Transverse colon (tissue), 4 donors: ENCODE data around the gene OTC. TPM values are rescaled to one million over a fixed set of nuclear protein-coding genes. Genes with fewer than 3 reads are reported as not detected.

ENCODE experiments used
- DNase-seq: peaks from one replicate; pipeline ENCODE4 v3.0.0-alpha.2; 2019
- H3K27ac ChIP-seq, 4 donors: fragments of 200-600 bp; sonication (generic); 2 replicates each; pipeline ENCODE4 v1.5.1; 2016 to 2018; ENCODE audit warnings: inconsistent platforms in 4 of 4
- H3K27me3 ChIP-seq: fragments of 200-600 bp; sonication (generic); 2 replicates; pipeline ENCODE4 v1.5.1; 2017; ENCODE audit warnings: inconsistent platforms
- H3K36me3 ChIP-seq, 4 donors: fragments of 200-600 bp; sonication (generic); 2 replicates each; pipeline ENCODE4 v1.5.1; 2017 to 2019; ENCODE audit warnings: inconsistent platforms in 4 of 4
- H3K4me1 ChIP-seq, 4 donors: fragments of 200-600 bp; sonication (generic); 2 replicates each; pipeline ENCODE4 v1.5.1; 2017 to 2020; ENCODE audit warnings: inconsistent platforms in 4 of 4
- H3K4me3 ChIP-seq, 4 donors: fragments of 200-600 bp; sonication (generic); 1 replicate in 1 of 4; 2 replicates in 3 of 4; pipeline versions ENCODE4 v1.5.1 to v1.6.1; 2017 to 2019; ENCODE audit warnings: inconsistent platforms in 4 of 4
- H3K9me3 ChIP-seq, 2 donors: fragments of 200-600 bp; sonication (generic); 2 replicates each; pipeline ENCODE4 v1.5.1; 2017 to 2019; ENCODE audit warnings: inconsistent platforms in 2 of 2
- CTCF ChIP-seq, 5 experiments: fragments of 200-600 bp in 3 of 5; fragments of 450-650 bp in 2 of 5; sonication (generic) in 3 of 5; IDR thresholded peaks; 1 replicate in 2 of 5; 2 replicates in 3 of 5; pipeline ENCODE4 v1.5.1; 2016 to 2017; ENCODE audit warnings: antibody characterized with exemption in 5 of 5, inconsistent platforms in 3 of 5, mild to moderate bottlenecking in 2 of 5, moderate library complexity in 1 of 5
- EP300 ChIP-seq: sonication (generic); formaldehyde crosslinking; IDR thresholded peaks from one replicate; pipeline ENCODE4 v1.6.1; 2017; ENCODE audit warnings: antibody characterized with exemption, low read depth
- POLR2A ChIP-seq: fragments of 450-650 bp; IDR thresholded peaks from one replicate; pipeline ENCODE4 v1.6.1; 2016; ENCODE audit warnings: antibody characterized with exemption, mild to moderate bottlenecking, moderate library complexity
- POLR2AphosphoS5 ChIP-seq, 3 donors: sonication (generic); formaldehyde crosslinking; IDR thresholded peaks; one replicate each; pipeline ENCODE4 v1.6.1; 2016; ENCODE audit warnings: antibody characterized with exemption in 3 of 3
- WGBS, 2 donors: methylation state at CpG; one replicate each; pipeline ENCODE4 v1.1.5; 2018; ENCODE audit warnings: low coverage in 1 of 2; 5-methylcytosine and 5-hydroxymethylcytosine counted together
- in situ Hi-C, 4 donors: fragments of 200-750 bp; cut with MboI; loops; one replicate each; pipeline versions ENCODE4 v1.15.0 to v1.15.1; 2017; ENCODE audit warnings: low sequenced_read_pairs in 3 of 4, low pct_ligation_motif_present in 1 of 4, low pct_unique_long_range_greater_than_20kb in 1 of 4
- intact Hi-C: fragments of 100-400 bp; cut with DNase I; formaldehyde crosslinking; loops from one replicate; pipeline ENCODE4 v1.15.1; 2023; ENCODE audit warnings: low total_unique reads
- total RNA-seq, 4 donors: library from RNA; depleted of rRNA; stranded (reverse); fragments of >200 nt; gene quantifications; one replicate each; pipeline ENCODE4 v1.1.0, GENCODE V29; 2016

Gene OTC
- total RNA-seq, 4 donors from 2014 or later: 0.95 to 1.4 TPM; not detected in 2

DNA sequence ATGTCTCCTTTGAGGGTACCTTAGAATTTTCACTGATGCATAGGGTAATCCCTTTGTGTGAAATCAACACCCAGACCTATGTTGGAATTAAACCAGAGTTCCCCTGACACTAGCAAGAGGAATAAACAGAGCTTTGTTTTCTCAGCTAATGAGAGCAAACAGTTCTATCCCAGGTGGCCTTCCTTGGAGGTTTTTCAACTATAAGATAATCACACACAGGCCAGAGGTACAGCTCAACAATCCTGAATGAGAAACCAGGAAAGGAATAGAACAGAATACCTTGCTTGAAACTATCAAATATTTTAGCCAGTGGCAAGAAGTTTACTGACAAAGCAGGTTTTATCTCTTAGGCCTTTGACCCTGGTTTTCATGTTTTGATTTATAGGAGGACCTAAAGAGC lies 100.2 kb downstream of the OTC start:
- no peaks in the 10 kb centered on the region for H3K4me1 ChIP-seq
- H3K4me3 ChIP-seq: no peak overlapping the region
- H3K9me3 ChIP-seq: no peaks in the 10 kb centered on the region
- no peak for TF ChIP-seq POLR2AphosphoS5 (IDR thresholded peaks at IDR 0.05)
- TF ChIP-seq EP300: no peak
- no peak for TF ChIP-seq POLR2A
- no peak for TF ChIP-seq CTCF (IDR thresholded peaks at IDR 0.05)
- DNase-seq: no peak
- no peak overlapping the region for H3K27ac ChIP-seq
- H3K27me3 ChIP-seq: no peaks in the 10 kb centered on the region
- intact Hi-C loops: no loop called here
- in situ Hi-C loops: no loop called here
- H3K36me3 ChIP-seq: no peaks in the 10 kb centered on the region

DNA sequence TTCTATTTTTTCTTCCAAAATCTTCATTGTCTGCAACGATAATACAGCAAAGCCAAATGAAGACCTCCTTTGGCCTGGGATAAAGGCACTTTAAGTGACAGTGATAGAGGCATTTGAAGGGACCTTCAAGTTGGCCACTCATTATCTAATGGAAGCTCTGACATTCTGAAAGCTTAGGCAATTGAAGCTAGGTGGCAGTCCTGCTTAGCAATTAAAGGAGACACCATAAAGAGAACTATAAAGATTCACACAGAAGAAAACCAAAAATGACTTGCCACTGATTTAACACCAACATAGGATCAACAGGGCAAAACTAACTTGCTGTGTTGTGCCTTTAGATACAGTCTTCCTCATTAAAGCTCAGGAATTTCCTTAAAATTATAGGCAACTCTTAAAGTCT lies 105.7 kb downstream of the OTC start:
- H3K36me3 ChIP-seq: no peaks in the 10 kb centered on the region
- in situ Hi-C loops (no loop called here), intact Hi-C loops (no loop called here)
- H3K4me1 ChIP-seq: peaks cover 0 to 3% (median 0%) of the 10 kb centered on the region in 4 donors
- 57 to 69% methylated on average over 1 of the region's 1 CpG for WGBS, 2 donors
- DNase-seq: no peak
- no peak overlapping the region for H3K4me3 ChIP-seq
- H3K9me3 ChIP-seq: no peaks in the 10 kb centered on the region
- H3K27ac ChIP-seq: no peak overlapping the region
- no peaks in the 10 kb centered on the region for H3K27me3 ChIP-seq
- TF ChIP-seq CTCF (IDR thresholded peaks at IDR 0.05) (peak in 2 of 5 experiments; percentile 9 to 25), POLR2A (no peak), EP300 (no peak), POLR2AphosphoS5 (IDR thresholded peaks at IDR 0.05) (no peak)

- in situ Hi-C loops (no loop called here), intact Hi-C loops (no loop called here)
- DNase-seq: no peak
- TF ChIP-seq CTCF (IDR thresholded peaks at IDR 0.05) (no peak), POLR2AphosphoS5 (IDR thresholded peaks at IDR 0.05) (no peak), POLR2A (no peak), EP300 (no peak)
- no peaks in the 10 kb centered on the region for H3K36me3 ChIP-seq
- H3K4me1 ChIP-seq: peaks cover 0 to 3% (median 0%) of the 10 kb centered on the region in 4 donors
- no peak overlapping the region for H3K27ac ChIP-seq
- no peaks in the 10 kb centered on the region for H3K27me3 ChIP-seq
- H3K4me3 ChIP-seq: no peak overlapping the region
- H3K9me3 ChIP-seq: no peaks in the 10 kb centered on the region
These were observed 109.9 kb downstream of the OTC start for GRCh38 chrX:38462257-38462656.

GRCh38 chrX:38465686-38466085 lies 113.3 kb downstream of the OTC start:
- TF ChIP-seq EP300 (no peak), POLR2A (no peak), CTCF (IDR thresholded peaks at IDR 0.05) (no peak), POLR2AphosphoS5 (IDR thresholded peaks at IDR 0.05) (no peak)
- Histone ChIP-seq H3K27ac (no peak overlapping the region), H3K9me3 (no peaks in the 10 kb centered on the region), H3K4me3 (no peak overlapping the region), H3K4me1 (no peaks in the 10 kb centered on the region), H3K36me3 (no peaks in the 10 kb centered on the region), H3K27me3 (no peaks in the 10 kb centered on the region)
- DNase-seq: no peak
- in situ Hi-C loops: no loop called here
- 48% methylated on average over 1 of the region's 1 CpG; no CpG with 5 or more reads in 1 of the 2 donors for WGBS, 2 donors
- intact Hi-C loops: no loop called here
